ENCODE results near the gene GDF2.
A peak's percentile ranks its signal among the peaks of the same experiment; 100 is the strongest.

GDF2 gene

GRCh38 chr10:47356708-47357107 is 34.5 kb downstream of the GDF2 start:
- no peak for DNase-seq

DNA sequence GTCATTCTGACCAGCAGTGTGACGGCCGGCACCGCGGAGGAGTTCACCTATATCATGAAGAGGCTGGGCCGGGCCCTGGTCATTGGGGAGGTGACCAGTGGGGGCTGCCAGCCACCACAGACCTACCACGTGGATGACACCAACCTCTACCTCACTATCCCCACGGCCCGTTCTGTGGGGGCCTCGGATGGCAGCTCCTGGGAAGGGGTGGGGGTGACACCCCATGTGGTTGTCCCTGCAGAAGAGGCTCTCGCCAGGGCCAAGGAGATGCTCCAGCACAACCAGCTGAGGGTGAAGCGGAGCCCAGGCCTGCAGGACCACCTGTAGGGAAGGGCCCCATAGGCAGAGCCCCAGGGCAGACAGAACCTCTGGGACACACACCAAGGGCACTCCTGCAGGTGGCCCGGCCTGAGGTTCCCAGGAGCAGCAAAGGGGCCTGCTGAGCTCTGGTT is 34.9 kb downstream of the GDF2 start:
- no peak for DNase-seq

DNA sequence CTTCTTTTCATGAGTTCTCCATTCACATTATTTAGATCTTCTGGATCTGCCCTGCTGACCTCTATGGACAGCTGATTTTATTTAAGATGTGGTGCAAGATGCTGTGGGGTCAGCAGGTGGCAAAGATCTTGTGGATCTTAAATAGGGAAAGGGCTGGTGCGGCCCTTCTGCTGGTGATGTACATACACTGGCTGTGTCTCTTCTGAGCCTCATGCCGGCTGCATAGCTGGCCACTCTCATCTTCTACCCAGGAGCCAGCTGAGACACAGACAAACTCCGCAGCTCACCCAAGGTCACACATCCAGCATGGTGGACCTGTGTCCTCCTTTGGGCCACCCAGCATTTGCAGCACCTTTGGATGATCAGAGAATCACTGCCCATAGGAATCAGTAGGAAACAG is 35.7 kb downstream of the GDF2 start:
- DNase-seq = no peak

DNA sequence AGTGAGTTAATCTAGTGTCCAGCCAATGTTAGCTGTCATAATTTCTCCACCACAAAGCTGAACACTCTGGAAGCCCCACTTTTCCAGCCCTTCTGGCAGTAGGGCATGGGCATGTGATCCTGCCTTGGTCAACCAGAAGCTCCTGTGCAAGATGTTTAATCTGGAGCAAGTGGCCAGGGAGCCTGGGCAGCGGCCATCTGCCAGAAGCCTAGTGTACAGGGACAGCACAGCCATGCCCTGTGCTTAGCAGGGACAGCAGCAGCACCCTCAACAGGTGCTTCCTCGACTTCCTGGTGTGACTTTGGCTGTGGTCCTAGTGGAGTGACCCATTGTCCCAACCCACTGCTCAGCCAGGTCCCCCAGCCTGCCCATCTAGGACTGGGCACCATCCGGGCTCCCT is 36.2 kb downstream of the GDF2 start:
- DNase-seq = no peak

GRCh38 chr10:47359101-47359500 is 36.8 kb downstream of the GDF2 start:
- no peak for DNase-seq

- no peak for DNase-seq
Measured at GRCh38 chr10:47359626-47360418, 37.6 kb downstream of the GDF2 start.

- DNase-seq = no peak
Measured at GRCh38 chr10:47360419-47361040, 38.3 kb downstream of the GDF2 start.

- peak; percentile 76 for DNase-seq
Measured at GRCh38 chr10:47361293-47361692, 39.0 kb downstream of the GDF2 start.

- DNase-seq = no peak
Measured at GRCh38 chr10:47362199-47362598, 39.9 kb downstream of the GDF2 start.

- no peak for DNase-seq
Measured at GRCh38 chr10:47363781-47364180, 41.5 kb downstream of the GDF2 start.

GRCh38 chr10:47364366-47364765 is 42.1 kb downstream of the GDF2 start:
- DNase-seq = no peak

DNA sequence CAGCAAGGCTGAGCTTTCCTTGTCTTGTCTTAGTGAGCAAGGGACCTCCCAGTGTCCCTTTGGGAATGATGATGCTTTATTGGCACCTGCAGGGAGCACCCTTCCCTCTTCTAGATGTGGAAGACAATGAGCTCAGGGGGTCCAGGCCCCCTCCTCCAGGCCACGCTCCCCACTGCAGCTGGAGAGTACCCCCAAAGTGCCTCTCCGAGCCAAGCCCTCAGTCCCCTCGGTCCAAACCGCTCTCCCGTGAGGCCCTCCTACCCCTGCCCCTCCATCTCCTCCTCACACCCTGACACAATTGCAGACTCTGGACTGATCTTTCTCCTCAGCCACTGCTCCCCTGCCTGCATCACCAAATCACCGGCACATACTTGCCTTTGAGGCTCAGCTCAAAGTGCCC is 42.7 kb downstream of the GDF2 start:
- DNase-seq = no peak

DNA sequence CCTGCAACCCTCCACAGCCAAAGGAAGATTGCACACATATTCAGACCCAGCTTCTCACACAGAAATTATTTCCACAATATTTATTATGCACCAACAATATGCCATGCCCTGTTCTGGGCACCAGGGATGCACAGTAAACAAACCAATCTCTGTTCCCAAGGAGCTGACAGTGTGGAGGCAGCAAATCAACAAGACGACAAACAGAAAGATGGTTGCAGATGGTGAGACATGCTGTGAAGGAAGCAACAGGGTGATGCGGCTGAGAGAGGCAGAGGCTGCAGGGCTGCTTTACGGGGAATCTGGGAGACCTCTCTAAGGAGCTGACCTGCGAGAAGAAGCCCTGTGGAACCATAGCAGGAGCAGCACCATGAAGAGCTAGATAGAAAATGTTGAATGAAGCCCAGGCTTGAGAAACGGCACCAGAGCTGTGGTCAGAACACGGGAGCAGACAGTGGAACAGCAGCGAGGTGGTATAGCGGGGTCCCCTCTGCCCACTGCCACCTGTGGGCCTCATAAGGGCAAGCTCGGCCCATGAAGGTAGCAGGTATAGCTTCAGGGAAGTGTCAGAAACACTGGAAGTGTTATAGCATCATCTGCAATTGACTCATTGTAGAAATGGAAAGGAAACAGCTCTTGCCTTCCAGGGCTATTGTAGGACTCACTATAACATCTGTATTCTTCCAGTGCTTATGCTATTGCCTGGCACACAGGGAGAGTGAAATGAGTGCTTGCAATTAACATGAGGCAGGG is 43.4 kb downstream of the GDF2 start:
- no peak for DNase-seq

DNA sequence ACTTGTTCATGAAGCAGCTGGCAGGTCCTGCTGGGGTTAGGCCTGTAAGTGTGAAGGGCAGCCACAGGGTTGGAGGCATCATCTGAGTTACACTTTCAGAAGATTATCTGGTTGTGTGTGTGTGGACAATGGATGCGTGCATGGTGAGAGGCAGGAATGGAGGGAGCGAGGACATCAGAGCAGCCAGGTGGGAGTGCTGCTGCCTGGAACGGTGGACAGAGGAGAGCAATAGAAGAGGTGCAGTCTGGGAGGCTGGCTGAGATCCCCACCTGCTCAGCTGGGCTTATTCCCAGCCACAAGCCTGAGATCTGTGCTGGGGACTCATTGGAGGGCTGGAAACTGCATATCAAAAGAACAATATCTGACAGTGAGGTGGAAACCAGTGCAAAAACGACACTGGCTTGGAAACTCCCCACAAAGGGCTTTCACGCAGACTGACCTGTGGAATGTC is 44.0 kb downstream of the GDF2 start:
- no peak for DNase-seq

DNA sequence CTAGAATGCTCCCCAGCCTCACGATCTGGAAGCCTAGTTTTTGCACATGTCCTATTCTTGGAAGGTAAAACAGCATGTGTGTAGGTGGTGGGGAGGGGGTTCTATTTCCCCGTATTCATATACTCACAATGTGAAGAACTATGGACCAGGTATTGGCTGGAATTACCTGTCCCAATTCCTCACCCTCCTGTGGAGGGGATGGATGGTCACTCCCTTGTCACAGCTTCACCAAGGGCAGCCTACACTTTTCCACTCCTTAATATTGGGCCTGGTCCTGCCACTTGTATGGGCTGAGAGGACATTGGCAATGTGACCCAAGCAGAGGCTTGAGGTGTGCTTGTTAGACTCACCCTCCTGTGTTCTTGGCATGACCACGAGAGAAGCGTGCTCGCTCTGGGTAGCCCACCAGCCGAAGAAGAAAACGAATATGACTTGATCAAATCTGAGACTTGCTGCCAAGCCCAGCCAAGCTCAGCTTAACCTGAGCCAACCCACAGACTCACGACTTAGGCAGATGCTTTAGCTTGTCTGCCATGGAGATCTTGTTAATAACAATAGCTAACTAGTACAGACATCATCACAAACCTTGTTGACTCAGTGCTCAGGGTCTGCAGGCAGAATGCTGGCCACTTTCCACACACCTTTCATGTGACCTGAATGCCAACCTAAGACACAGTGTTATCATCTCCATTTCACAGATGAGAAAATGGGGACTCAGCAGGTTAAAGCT is 44.6 kb downstream of the GDF2 start:
- DNase-seq = no peak

DNA sequence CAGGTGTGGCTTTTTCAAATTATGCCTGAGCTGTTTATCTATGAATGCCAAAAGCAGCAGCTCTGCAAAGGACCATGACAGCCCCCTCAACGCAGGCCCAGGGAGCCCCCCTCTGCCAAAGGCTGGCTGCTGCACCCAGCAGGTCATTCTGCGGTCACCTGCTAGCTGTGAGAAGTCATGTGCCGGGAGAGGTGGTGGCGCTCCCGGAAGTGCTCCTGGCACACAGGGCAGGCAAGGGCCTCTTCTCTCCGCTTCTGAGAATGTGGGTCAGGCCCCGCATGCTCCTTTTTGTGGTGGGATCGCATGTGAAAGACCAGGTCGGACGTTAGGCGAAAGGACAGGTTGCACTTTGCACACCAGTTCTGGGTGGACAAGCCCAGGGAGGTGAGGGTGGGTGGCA is 45.4 kb downstream of the GDF2 start:
- no peak for DNase-seq

DNA sequence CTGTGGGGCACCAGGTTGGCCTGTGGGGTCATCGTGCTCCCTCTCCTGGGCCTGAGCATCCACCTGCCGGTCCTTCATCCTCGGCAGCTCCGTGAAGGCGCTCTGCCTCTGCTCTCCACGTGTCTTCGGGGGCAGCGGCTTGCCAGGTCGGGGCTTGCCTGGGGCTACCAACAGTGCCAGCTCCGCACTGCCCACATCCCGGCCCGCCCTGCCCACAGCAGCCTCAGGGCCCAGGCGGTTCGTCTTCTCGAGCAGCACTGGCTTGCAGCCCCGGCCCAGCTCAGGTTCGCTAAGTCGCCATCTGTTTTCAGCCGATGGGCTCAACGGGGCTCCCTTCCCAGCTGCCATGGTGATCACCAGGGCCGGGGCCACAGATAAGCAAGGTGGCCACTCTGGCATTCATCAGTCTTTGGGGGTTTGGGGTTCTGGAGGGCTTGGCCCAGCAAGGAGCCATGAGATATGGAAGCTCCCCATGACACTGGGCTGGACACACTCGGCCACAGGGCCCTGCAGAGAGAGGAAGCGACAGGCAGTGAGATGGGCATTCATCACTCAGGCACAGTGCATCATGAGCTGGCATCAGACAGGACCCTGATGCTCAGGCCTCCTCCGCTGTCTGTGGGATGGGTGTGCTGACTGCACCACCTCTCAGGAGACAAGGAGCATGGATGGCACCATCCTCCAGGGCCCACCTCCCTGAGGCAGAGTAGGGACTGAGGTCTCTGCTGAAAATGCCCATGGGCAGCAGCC is 46.4 kb downstream of the GDF2 start:
- no peak for DNase-seq

GRCh38 chr10:47369251-47369894 is 47.1 kb downstream of the GDF2 start:
- DNase-seq = no peak

GRCh38 chr10:47370015-47370767 is 47.9 kb downstream of the GDF2 start:
- no peak for DNase-seq

GRCh38 chr10:47370878-47371277 is 48.6 kb downstream of the GDF2 start:
- no peak for DNase-seq

All from OCI-M1 (cell line).